HG03575 (cell line): ENCODE measurements around the gene SESTD1.
"Not testable (repeated sequence)": the region's sequence is repeated elsewhere in the genome, so short reads cannot be mapped to it uniquely, and the experiment has no call there.

Experiments
- ATAC-seq: cut with Tn5 transposase; IDR thresholded peaks from one replicate; pipeline ENCODE4 v1.9.1; 2021; ENCODE audit not compliant: unreplicated experiment, insufficient number of reproducible peaks, low FRiP score; ENCODE audit errors: extremely low read depth

The SESTD1 gene

GRCh38 chr2:179070895-179071294 lies 193.7 kb downstream of the SESTD1 start:
- ATAC-seq = no peak

- no peak for ATAC-seq
These were observed 194.9 kb downstream of the SESTD1 start for GRCh38 chr2:179069685-179070084.

- ATAC-seq = no peak
These were observed 195.5 kb downstream of the SESTD1 start for GRCh38 chr2:179068991-179069643.

- peak; percentile 74 for ATAC-seq
These were observed 205.5 kb downstream of the SESTD1 start for GRCh38 chr2:179059026-179059700.

GRCh38 chr2:179057737-179058136 lies 206.9 kb downstream of the SESTD1 start:
- ATAC-seq = no peak

- ATAC-seq = not testable (repeated sequence)
These were observed 211.1 kb downstream of the SESTD1 start for GRCh38 chr2:179053568-179053967.
